ENCODE measurements around the gene METRN.
"Not testable (repeated sequence)": the region's sequence is repeated elsewhere in the genome, so short reads cannot be mapped to it uniquely, and the experiment has no call there.

METRN gene

GRCh38 chr16:739560-740458 is 24.9 kb downstream of the METRN start:
- DNase-seq = no peak

GRCh38 chr16:740459-740763 is 25.5 kb downstream of the METRN start:
- DNase-seq = no peak

- peak; percentile 94 for DNase-seq
Observed at GRCh38 chr16:740764-741505, 26.0 kb downstream of the METRN start, which contains the start of gene CIAO3. Gene CIAO3 (minus strand): TSS chr16:740997. CDS start chr16:740985, 12 bp downstream.

GRCh38 chr16:741986-742629 is 27.2 kb downstream of the METRN start:
- no peak for DNase-seq

- DNase-seq = not testable (repeated sequence)
Observed at GRCh38 chr16:742894-743293, 28.0 kb downstream of the METRN start.

- no peak for DNase-seq
Observed at GRCh38 chr16:743794-744500, 29.0 kb downstream of the METRN start.

- DNase-seq = peak; percentile 40
Observed at GRCh38 chr16:745739-746138, 30.8 kb downstream of the METRN start.

- DNase-seq = no peak
Observed at GRCh38 chr16:746637-747036, 31.7 kb downstream of the METRN start.

- DNase-seq = no peak
Observed at GRCh38 chr16:747978-748746, 33.2 kb downstream of the METRN start.

- DNase-seq = no peak
Observed at GRCh38 chr16:749010-749409, 34.1 kb downstream of the METRN start.

- DNase-seq = no peak
Observed at GRCh38 chr16:750485-750884, 35.6 kb downstream of the METRN start.

- no peak for DNase-seq
Observed at GRCh38 chr16:751152-752006, 36.5 kb downstream of the METRN start.

GRCh38 chr16:752007-752312 is 37.0 kb downstream of the METRN start:
- DNase-seq = no peak

GRCh38 chr16:754121-754607 is 39.2 kb downstream of the METRN start:
- not testable (repeated sequence) for DNase-seq

- no peak for DNase-seq
Observed at GRCh38 chr16:754656-755055, 39.7 kb downstream of the METRN start.

- DNase-seq = no peak
Observed at GRCh38 chr16:756428-756827, 41.5 kb downstream of the METRN start.

- no peak for DNase-seq
Observed at GRCh38 chr16:759110-759910, 44.4 kb downstream of the METRN start.

GRCh38 chr16:760065-760464 is 45.1 kb downstream of the METRN start:
- DNase-seq = no peak

- no peak for DNase-seq
Observed at GRCh38 chr16:760545-761343, 45.8 kb downstream of the METRN start, which contains the start of gene MSLN. Gene MSLN (plus strand): TSS chr16:760734. CDS start chr16:762681, 1,947 bp downstream.

Measured in activated CD4-positive, alpha-beta T cell treated with anti-CD3 and anti-CD28 coated beads, Interleukin-2, Interleukin-6, amounts not matched to agents 100 ng/mL and 50 ng/mL, durations not matched to agents 16 hours and 8 hours (primary cell).